Measurements from ENCODE around the gene MBD3L2.
"Not testable (repeated sequence)": the region's sequence is repeated elsewhere in the genome, so short reads cannot be mapped to it uniquely, and the experiment has no call there.

MBD3L2 gene

DNA sequence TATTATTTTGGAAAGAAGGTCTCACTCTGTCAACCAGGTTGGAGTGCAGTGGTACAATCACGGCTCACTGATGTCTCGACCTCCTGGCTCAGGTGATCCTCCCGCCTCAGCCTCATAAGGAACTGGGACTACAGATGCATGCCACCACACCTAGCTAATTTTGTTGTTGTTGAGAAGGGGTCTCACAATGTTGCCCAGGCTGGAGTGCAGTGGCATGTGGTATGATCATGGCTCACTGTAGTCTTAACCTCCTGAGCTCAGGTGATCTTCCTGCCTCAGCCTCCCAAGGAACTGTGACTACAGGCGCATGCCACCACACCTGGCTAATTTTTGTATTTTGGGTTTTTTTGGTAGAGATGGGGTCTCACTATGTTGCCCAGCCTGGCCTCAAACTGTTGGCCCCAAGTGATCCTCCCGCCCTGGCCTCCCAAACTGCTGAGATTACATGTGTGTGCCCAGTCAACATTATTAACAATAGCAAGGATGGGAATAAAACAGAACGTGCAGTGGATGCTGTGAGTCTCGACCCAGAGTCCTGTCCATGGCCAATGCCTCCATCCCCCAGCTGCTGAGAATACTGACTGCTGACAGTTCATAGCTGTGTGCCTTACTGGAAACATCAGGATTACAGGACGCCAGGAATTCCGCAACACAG, 14.8 kb downstream of the MBD3L2 start:
- no peak for DNase-seq

DNA sequence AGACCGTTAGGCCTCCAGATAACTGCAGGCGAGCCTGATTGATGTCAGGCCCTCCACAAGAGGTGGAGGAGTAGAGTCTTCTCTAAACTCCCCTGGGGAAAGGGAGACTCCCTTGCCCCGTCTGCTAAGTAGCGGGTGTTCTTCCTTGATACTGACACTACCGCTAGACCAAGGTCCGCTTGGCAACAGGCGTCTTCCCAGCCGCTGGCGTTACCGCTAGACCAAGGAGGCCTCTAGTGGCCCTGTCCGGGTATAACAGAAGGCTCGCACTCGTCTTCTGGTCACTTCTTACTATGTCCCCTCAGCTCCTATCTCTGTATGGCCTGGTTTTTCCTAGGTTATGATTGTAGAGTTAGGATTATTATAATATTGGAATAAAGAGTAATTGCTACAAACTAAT, 18.0 kb downstream of the MBD3L2 start:
- not testable (repeated sequence) for DNase-seq

DNA sequence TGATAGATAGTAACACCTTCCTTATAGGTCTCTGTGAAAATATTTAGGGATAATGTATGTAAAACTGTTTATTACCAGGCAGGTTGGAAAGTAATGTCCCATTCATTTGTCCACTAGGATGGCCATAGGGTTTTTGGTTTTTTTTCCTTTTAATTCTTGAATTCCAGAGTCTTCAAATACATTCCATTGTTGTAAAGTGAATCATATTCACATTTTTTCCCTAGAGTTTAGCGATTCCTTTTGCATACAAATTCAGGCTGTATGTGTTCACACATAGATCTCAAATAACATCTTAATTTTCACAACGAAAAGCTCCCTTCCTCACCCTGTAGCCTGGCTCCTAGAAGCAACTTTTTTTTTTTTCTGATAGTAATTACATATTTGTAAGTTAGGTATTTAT, 18.6 kb downstream of the MBD3L2 start:
- DNase-seq, result no peak

DNA sequence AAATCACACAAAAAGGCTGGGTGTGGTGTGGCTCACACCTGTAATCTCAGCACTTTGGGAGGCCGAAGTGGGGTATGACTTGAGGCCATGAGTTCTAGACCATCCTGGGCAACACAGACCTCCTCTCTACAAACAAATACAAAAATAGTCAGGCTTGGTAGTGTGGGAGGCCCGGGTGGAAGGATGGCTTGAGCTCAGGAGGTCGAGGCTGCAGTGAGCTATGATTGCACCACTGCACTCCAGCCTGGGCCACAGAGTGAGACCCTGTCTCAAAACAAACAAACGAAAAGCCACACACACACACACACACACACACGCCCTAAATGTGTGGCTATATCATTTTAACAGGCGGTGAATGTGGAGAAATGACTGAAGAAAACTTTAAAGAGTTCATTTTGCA, 19.5 kb downstream of the MBD3L2 start:
- no peak for DNase-seq

DNA sequence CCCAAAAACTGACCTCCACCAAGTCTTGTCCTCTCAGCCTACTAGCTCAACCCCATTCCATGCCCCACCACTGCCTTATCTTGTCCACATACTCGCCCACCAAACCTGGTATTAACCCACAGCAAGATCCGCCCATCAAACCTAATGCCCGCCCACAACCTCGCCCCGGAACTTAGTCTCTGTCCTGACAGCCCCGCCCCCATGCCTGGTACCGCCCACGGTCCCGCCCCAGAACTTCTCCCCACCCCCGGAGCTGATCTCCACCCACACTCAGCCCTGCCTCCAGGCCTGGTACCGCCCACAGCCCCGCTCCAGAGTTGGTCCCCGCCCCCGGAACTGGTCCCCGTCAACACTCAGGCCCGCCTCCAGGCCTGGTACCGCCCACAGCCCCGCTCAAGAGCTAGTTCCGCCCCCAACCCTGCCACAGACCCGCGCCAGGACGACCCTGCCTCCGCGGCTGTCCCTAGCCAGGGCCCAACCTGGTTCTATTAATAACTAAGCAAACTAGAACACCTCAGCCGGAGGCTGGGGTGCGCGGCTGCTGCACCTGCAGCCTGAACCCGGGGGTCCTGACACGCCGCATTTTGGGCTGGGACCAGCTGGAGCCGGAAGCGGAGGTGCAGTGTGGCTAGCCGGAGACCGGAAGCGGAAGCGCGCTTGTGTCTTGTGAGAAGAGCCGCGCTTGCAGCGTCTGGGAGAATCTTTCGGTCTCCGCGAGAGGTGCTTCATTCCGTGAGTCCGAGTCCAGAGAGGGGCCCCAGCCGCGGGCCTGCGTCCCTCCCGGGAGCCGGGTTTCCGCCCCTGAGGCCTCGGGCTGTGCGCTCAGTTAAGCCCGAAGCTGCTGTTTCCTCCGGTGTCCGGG, 20.2 kb downstream of the MBD3L2 start, which contains the start of gene ZNF557:
Gene ZNF557 (plus strand): TSS at position 662 of the 862 bp plus-strand sequence. CDS start 5,372 bp downstream, outside the sequence.
- peak; percentile 100 for DNase-seq

DNA sequence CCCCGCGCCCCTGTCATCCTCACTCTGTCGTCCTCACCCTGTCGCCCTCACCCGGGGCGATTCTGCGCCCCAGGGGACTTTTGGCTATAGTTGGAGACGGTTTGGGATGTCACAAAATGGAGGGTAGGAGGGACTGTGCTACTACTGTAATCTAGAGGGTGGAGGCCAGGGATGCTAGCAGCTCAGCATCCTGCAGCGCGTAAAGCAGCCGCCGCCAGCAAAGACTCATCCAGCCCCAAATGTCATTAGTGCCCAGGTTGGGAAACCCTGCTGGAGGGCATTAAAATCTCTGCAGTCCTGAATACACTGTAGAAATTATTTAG, 20.7 kb downstream of the MBD3L2 start:
- no peak for DNase-seq

DNA sequence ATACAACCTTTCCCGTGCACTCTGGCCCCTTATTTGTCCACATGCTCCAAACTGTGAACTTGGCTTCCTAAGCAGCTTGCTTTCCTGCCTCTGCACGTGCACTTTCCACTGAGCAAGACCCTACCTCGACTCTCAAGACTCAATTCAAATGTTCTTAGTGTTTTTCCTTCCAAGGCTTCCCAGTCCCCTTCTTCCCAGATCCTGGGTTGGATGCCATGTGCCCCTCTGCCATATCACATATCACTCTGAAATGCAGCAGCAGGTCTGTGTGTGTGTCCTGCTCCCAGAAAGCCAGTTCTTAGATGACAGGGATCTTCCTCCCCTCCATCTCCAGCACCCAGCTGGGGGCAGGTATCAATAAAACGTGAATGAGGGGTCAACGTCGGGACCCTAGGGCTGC, 23.4 kb downstream of the MBD3L2 start:
- no peak for DNase-seq

DNA sequence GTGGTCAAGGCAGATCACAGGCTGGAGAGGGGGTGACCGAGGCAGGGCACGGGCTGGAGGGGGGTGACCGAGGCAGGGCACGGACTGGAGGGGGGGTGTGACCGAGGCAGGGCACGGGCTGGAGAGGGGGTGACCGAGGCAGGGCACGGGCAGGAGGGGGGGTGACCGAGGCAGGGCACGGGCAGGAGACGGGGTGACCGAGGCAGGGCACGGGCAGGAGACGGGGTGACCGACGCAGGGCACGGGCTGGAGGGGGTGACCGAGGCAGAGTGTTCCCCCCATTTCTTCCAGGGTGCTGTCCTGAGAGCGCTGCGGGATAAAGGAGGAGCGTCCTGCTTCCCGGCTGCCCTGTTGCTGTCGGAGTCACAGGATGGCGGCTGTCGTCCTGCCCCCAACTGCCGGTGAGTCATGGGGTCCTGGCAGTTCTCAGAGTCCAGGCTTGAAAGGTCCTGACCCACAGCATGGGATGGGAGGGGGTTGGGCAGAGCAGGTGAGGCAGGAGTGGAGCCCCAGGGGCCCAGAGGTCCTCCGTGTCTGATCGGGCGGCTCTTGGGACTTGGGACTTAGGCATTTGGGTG, 25.7 kb downstream of the MBD3L2 start:
- no peak for DNase-seq

DNA sequence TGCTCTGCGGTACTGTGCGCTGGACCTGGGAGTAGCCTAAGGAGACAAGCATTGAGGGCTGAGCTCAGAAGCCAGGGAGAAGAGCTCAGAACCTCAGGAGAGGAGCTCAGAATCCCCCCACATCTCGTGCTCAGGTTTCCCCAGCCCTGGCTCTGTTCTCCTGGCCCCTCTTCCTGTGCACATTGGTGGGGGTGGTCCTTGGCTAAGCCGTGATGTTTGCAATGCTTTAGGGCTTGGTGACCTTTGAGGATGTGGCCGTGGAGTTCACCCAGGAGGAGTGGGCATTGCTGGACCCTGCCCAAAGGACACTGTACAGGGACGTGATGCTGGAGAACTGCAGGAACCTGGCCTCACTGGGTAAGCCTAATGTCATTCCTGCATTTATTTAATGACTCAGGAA, 27.0 kb downstream of the MBD3L2 start:
- DNase-seq, result no peak

DNA sequence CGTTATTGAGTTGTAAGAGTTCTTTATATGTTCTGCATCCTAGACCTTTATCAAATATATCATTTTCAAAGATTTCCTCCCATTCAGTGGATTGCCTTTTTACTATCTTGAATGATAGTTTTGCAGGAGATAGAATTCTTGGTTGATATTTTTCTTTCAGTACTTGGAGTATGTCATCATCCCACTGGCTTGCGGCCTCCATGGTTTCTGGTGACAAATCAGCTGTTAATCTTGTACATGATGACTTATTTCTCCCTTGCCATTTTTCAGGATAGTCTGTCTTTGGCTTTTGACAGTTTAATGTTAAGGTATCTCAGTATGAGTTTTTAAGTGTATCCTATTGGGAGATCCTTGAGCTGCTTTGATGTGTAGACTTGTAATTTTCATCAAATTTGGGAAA, 28.9 kb downstream of the MBD3L2 start:
- DNase-seq, result no peak

DNA sequence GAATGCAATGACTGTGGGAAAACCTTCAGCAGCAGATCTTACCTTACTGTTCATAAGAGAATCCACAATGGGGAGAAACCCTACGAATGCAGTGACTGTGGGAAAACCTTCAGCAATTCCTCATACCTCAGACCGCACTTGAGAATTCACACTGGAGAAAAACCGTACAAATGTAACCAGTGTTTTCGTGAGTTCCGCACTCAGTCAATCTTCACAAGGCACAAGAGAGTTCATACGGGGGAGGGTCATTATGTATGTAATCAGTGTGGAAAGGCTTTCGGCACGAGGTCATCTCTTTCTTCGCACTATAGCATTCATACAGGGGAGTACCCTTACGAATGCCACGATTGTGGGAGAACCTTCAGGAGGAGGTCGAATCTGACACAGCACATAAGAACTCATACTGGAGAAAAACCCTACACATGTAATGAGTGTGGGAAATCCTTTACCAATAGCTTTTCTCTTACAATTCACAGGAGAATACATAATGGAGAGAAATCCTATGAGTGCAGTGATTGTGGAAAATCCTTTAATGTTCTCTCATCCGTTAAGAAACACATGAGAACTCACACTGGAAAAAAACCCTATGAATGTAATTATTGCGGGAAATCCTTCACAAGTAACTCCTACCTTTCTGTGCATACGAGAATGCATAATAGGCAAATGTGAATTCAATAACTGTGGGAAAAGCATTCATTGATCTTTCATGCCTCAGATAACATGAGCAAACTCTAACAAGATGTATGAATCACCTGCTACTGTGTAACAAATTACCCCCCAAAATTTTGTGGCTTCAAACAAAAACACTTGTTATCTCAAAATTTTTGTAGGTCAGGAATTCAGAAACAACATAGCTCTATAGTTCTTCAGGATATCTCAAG, 34.2 kb downstream of the MBD3L2 start:
- no peak for DNase-seq

DNA sequence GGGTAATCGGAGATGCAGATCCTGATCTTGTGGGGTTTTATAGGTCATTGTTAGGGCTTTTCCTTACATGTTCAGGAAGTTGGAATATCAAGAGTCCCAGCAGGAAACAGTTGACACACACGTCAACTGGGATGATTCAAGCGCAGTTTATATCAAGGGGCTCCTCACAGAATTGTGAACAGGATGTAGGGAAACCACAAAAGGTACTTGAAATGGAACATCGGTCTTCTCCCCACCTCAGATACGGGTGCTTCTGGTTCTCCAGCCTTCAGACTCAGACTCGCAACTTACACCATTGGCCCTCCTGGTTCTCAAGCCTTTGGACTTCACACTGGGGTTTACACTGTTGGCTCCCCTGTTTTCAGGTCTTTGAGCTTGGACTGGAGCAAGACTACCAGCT, 39.9 kb downstream of the MBD3L2 start:
- DNase-seq, result no peak

DNA sequence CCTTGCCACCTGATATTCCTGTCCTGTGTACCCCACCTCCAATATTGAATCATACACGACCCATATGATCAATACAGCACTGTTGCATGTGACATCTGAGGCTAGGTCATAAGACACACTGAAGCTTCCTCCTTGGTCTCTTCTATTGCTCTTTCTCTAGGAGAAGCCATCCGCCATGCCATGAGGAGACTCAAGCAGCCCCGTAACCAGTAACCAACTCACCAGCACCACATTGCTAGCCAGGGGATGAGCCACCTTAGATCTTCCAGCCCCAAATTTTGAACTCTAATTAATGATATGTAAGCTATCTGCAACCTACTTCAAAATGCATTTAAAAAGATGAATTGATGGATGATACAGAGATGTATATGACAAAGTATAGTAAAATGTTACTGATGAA, 49.0 kb downstream of the MBD3L2 start:
- no peak for DNase-seq

DNA sequence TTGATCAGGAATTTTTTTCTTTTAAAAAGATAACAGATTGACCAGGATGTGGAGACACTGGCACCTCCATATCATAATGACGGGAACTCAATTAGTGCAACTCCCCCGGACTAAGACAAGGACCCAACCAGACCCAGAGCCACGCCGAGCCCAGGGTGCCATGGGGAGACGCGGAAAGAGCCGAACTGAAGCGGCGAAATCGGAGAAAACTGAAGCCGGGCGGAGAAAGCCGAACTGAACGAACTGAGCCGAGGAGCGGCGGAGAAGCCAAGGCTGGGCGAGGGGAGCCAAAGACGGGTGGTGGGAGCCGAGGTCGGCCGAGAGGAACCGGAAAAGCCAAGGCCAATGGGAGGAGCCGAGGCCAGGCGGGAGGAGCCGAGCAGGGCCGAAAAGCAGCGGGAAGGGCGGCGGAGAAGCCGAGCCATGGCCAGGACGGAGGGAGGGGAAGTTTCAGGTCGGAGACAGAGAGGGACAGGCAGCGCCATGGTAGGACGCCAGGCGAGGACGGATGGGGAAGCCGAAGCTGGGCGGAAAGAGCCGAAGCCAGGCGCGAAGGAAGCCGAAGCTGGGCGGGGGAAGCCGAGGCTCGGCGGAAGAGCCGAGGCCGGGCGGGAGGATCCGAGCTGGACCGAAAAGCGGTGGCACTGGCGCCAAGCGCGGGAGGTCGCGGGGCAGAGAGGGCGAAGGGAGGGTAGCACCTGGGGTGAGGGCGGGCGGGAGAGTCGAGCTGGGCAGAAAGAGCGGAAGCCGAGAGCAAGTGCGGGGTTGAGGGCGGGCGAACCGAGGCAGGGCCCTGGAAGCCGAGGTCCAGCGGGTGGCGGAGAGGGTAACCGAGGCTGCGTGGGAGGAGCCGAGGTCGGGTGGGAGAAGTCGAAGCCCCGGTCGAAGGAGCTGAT, 49.8 kb downstream of the MBD3L2 start:
- DNase-seq, result peak; percentile 92

DNA sequence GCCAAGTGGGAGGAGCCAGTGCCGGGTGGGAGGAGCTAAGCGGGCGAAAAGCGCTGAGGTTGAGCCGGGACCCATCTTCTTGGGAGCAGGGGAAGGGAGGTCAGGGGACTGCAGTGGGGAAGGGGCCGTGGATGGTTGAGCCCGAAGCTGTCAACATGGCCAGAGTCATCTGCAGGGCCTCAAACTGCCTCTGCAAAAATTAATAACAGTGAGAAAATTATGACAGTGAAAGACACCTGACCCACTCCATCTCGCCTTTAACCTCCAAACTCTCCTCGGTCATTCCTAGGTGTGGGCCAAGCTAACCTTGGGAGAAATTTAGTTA, 50.4 kb downstream of the MBD3L2 start:
- DNase-seq, result peak; percentile 82

Data from CD4-positive, alpha-beta T cell treated with Interleukin-6 for 4 hours (primary cell).